Nucleus accumbens (tissue), 56 donors: Measurements from ENCODE around the gene ABCA2.

Source experiments
- DNase-seq, 56 donors: peaks; one replicate each; lab custom pipeline; 2025; lab: John Stamatoyannopoulos, UW

Gene ABCA2

GRCh38 chr9:137049544-137050449 lies 21.8 kb upstream of the ABCA2 start:
- DNase-seq, result peak in 41 of 56 donors; percentile 5 to 77 (median 49)

GRCh38 chr9:137048655-137049543 lies 20.9 kb upstream of the ABCA2 start:
- DNase-seq, result peak in 24 of 56 donors; percentile 23 to 68 (median 40)

DNA sequence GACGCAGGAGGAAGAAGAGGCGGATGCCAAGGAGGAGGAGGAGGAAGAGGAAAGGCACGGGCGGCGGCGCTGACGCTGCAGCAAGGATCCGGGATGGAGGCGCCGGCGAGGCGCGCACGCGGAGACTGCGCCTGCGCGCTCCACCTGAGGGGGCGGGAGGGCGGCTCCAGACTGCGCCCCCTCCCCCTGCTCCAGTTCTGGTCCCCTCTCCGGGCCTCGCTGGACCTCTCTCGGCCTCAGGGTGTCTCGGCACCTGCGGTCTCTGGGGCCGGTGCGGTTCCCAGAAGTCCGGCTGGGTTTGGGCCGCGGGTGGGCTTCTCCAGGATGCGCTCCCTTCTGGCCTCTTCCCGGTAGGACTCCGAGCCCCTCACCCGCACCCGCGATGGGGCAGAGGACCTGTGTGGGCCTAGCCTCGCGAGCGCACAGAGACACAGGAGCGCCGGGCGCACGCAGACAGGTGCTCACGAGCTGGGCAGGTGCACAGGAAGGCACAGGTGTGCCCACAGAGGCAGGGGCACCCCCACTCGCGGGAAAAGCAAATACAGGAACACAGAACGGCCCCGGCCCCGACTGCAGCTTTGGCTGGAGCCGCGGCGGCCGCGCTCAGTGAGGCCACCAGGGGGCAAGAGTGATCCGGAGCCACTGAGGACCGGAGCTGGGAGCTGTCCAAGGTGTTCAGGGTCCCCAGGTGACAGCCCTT lies 18.2 kb upstream of the ABCA2 start, which contains the start of gene NPDC1:
Gene NPDC1 (minus strand): TSS at position 90 of the 700 bp plus-strand sequence. CDS start 188 bp downstream, outside the sequence.
- peak in 49 of 56 donors; percentile 24 to 83 (median 61) for DNase-seq

GRCh38 chr9:137045294-137046087 lies 17.5 kb upstream of the ABCA2 start:
- DNase-seq, result peak in 11 of 56 donors; percentile 20 to 67 (median 27)

- peak in 4 of 56 donors; percentile 21 to 64 (median 34) for DNase-seq
Measured at GRCh38 chr9:137044502-137045177, 16.6 kb upstream of the ABCA2 start.

DNA sequence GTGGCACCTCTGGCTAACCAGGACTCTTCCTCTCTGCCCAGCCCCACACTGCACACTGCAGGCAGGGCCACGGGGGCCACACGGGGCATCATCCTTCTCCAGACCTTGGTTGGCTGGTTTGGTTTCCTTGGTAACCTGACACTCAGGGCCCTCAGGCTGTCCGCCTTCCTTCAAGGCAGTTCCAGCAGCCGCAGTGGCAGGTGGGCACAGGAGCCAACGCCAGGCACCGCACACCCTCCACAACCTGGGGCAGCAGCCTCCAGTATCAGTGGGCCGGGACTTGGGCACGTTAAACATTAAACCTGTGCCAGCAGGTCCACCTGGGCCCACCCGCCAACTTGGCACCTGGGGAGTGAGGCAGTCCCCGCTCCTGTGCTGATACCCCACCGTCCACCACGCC lies 16.0 kb upstream of the ABCA2 start:
- DNase-seq, result no peak

GRCh38 chr9:137042751-137043727 lies 15.0 kb upstream of the ABCA2 start:
- DNase-seq, result no peak

DNA sequence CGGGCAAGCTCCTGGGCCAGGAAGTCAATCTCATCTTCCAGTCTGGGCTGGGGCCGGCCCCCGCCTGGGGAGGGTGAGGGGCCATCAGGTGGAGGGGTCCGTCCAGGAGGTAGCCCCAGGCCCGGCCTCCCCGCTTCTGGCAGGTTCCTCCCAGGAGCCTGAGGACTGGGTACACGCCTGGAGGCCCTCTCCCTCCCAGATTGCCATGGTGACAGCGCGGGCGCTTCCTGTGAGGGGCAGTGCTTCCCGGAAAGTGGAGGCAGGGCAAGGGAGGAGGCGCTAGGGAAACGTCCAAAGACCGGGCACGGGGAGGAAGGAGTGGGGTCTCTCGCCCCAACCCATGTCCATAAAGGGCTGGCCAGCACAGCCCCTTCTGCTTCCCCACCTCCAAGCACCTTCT lies 13.1 kb upstream of the ABCA2 start:
- DNase-seq, result no peak

- DNase-seq, result no peak
Measured at GRCh38 chr9:137040568-137040967, 12.5 kb upstream of the ABCA2 start.

GRCh38 chr9:137039611-137040366 lies 11.8 kb upstream of the ABCA2 start:
- DNase-seq, result no peak

- DNase-seq, result no peak
Measured at GRCh38 chr9:137038916-137039315, 10.9 kb upstream of the ABCA2 start.

- no peak for DNase-seq
Measured at GRCh38 chr9:137037483-137037882, 9.4 kb upstream of the ABCA2 start.

GRCh38 chr9:137037035-137037434 lies 9.0 kb upstream of the ABCA2 start:
- DNase-seq, result no peak

- no peak for DNase-seq
Measured at GRCh38 chr9:137035937-137036336, 7.9 kb upstream of the ABCA2 start.

DNA sequence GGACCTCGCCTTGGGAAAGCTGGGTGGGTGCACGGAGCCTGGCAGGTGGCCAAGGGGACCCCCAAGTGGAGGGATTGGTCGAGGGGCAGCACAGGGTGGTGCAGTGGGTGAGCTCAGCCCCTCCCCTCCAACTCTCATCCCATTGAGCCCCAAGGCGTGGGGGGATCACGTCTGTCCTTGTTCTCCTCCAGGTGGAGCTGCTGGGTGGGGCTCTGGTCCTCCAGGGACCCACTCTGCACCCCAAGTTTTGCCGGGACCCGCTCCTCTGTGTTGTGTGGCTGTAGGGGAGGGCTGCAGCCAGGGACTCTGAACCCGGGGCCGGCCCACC lies 7.4 kb upstream of the ABCA2 start:
- DNase-seq, result no peak

- DNase-seq, result peak in 54 of 56 donors; percentile 37 to 88 (median 76)
Measured at GRCh38 chr9:137034709-137035506, 6.9 kb upstream of the ABCA2 start.
